Measurements from ENCODE around the gene RBM15B. TPM values are rescaled to one million over a fixed set of nuclear protein-coding genes. Genes with fewer than 3 reads are reported as not detected.
A peak's percentile ranks its signal among the peaks of the same experiment; 100 is the strongest.

The RBM15B gene, protein sequence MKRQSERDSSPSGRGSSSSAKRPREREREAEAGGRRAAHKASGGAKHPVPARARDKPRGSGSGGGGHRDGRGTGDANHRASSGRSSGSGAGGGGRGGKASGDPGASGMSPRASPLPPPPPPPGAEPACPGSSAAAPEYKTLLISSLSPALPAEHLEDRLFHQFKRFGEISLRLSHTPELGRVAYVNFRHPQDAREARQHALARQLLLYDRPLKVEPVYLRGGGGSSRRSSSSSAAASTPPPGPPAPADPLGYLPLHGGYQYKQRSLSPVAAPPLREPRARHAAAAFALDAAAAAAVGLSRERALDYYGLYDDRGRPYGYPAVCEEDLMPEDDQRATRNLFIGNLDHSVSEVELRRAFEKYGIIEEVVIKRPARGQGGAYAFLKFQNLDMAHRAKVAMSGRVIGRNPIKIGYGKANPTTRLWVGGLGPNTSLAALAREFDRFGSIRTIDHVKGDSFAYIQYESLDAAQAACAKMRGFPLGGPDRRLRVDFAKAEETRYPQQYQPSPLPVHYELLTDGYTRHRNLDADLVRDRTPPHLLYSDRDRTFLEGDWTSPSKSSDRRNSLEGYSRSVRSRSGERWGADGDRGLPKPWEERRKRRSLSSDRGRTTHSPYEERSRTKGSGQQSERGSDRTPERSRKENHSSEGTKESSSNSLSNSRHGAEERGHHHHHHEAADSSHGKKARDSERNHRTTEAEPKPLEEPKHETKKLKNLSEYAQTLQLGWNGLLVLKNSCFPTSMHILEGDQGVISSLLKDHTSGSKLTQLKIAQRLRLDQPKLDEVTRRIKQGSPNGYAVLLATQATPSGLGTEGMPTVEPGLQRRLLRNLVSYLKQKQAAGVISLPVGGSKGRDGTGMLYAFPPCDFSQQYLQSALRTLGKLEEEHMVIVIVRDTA
- polyA plus RNA-seq: 24.1 and 27.4 TPM in 2 replicates
- polyA minus RNA-seq: 65.9 and 73.0 TPM in 2 replicates

DNA sequence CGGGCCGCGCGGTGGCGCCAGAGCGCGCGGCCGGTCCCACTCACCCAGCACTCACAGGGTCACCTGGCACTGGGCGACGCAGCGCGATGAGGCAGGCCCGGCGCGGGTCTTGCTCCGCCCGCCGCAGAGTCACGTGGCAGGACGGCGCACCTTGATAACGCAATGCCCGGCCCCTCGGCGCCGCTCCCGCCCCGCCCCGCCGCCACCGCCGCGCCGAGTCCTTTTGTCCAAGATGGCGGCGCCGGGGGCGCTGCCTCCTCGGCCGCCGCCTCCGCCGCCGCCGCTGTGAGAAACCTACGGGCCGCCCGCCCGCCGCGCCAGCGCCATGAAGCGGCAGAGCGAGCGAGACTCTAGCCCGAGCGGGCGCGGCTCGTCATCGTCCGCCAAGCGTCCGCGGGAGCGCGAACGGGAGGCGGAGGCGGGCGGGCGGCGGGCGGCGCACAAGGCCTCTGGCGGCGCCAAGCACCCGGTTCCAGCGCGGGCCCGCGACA, at the start of gene RBM15B:
RBM15B (plus strand) TSS at position 211 of the 491 bp plus-strand sequence; CDS start at position 326, 115 bp downstream.
- Histone ChIP-seq H4K20me1 (ENCODE audit: insufficient read depth) (peaks cover 8% of the 10 kb centered on the region), H3K27ac (ENCODE audit: low read length) (peak within 1 kb of the TSS; percentile 87), H3K4me2 (ENCODE audit: low read length) (peak within 1 kb of the TSS; percentile 69), H3K9ac (ENCODE audit: low read length) (peak within 1 kb of the TSS; percentile 88), H3K79me2 (replicated peaks; ENCODE audit: insufficient read depth, low read length) (peaks cover 39% of the 10 kb centered on the region), H3F3A (ENCODE audit: insufficient read depth, low read length, poor library complexity, severe bottlenecking) (peaks cover 5% of the 10 kb centered on the region), H3K27me3 (ENCODE audit: insufficient read depth, low read depth, low read length) (no peaks in the 10 kb centered on the region), H3K9me3 (ENCODE audit: low read length) (no peaks in the 10 kb centered on the region), H2AFZ (ENCODE audit: low read depth, low read length) (peak within 1 kb of the TSS; percentile 29), H3K4me3 (ENCODE audit: low read length) (peak within 1 kb of the TSS; percentile 90), H3K9me2 (ENCODE audit: insufficient read depth, low read length) (no peaks in the 10 kb centered on the region), H3K36me3 (ENCODE audit: insufficient read depth, low read length) (peaks cover 28% of the 10 kb centered on the region)
- TF ChIP-seq MXI1 (conservative IDR thresholded peaks at IDR 0.05; ENCODE audit: poor library complexity, severe bottlenecking): peak; percentile 65
- TF ChIP-seq, protein P1, sequence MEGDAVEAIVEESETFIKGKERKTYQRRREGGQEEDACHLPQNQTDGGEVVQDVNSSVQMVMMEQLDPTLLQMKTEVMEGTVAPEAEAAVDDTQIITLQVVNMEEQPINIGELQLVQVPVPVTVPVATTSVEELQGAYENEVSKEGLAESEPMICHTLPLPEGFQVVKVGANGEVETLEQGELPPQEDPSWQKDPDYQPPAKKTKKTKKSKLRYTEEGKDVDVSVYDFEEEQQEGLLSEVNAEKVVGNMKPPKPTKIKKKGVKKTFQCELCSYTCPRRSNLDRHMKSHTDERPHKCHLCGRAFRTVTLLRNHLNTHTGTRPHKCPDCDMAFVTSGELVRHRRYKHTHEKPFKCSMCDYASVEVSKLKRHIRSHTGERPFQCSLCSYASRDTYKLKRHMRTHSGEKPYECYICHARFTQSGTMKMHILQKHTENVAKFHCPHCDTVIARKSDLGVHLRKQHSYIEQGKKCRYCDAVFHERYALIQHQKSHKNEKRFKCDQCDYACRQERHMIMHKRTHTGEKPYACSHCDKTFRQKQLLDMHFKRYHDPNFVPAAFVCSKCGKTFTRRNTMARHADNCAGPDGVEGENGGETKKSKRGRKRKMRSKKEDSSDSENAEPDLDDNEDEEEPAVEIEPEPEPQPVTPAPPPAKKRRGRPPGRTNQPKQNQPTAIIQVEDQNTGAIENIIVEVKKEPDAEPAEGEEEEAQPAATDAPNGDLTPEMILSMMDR (IDR thresholded peaks at IDR 0.05; ENCODE audit: poor library complexity, severe bottlenecking): peak; percentile 98
- TF ChIP-seq, protein P2, sequence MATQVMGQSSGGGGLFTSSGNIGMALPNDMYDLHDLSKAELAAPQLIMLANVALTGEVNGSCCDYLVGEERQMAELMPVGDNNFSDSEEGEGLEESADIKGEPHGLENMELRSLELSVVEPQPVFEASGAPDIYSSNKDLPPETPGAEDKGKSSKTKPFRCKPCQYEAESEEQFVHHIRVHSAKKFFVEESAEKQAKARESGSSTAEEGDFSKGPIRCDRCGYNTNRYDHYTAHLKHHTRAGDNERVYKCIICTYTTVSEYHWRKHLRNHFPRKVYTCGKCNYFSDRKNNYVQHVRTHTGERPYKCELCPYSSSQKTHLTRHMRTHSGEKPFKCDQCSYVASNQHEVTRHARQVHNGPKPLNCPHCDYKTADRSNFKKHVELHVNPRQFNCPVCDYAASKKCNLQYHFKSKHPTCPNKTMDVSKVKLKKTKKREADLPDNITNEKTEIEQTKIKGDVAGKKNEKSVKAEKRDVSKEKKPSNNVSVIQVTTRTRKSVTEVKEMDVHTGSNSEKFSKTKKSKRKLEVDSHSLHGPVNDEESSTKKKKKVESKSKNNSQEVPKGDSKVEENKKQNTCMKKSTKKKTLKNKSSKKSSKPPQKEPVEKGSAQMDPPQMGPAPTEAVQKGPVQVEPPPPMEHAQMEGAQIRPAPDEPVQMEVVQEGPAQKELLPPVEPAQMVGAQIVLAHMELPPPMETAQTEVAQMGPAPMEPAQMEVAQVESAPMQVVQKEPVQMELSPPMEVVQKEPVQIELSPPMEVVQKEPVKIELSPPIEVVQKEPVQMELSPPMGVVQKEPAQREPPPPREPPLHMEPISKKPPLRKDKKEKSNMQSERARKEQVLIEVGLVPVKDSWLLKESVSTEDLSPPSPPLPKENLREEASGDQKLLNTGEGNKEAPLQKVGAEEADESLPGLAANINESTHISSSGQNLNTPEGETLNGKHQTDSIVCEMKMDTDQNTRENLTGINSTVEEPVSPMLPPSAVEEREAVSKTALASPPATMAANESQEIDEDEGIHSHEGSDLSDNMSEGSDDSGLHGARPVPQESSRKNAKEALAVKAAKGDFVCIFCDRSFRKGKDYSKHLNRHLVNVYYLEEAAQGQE (IDR thresholded peaks at IDR 0.05; ENCODE audit: borderline replicate concordance): no peak
- TF ChIP-seq SMC3 (conservative IDR thresholded peaks at IDR 0.05; ENCODE audit: poor library complexity): peak; percentile 80
- TF ChIP-seq RAD21 (conservative IDR thresholded peaks at IDR 0.05): peak; percentile 71
- peak; percentile 88 for TF ChIP-seq POLR2AphosphoS5 (IDR thresholded peaks at IDR 0.05)
- TF ChIP-seq EZH2 (IDR thresholded peaks at IDR 0.05; ENCODE audit: borderline replicate concordance, insufficient read depth, low read length, poor library complexity, severe bottlenecking): no peak
- peak; percentile 68 for TF ChIP-seq TAF1 (IDR thresholded peaks at IDR 0.05; ENCODE audit: low read depth)
- peak; percentile 63 for TF ChIP-seq EP300 (conservative IDR thresholded peaks at IDR 0.05; ENCODE audit: poor library complexity, severe bottlenecking)
